Measurements from ENCODE around the gene OLA1. TPM values are rescaled to one million over a fixed set of nuclear protein-coding genes. Genes with fewer than 3 reads are reported as not detected.

Gene OLA1
- total and polyA plus RNA-seq, 2 of the 13 experiments (the other 11 are each of a cell fraction or from before 2014, with no cell fraction given) = 153 to 241 TPM

GRCh38 chr2:174035117-174035635 is 213.2 kb downstream of the OLA1 start:
- ChIA-PET POLR2A (no interaction called here), CTCF (ENCODE audit: low intra/inter-chr PET ratio, low total read pairs) (no interaction called here)
- no peak overlapping the region for H3K9ac ChIP-seq (ENCODE audit: insufficient read depth, low read depth, low read length)
- no peak overlapping the region for H3K4me2 ChIP-seq (ENCODE audit: low read depth, low read length)
- FAIRE-seq (no peak), DNase-seq (ENCODE audit: low spot score) (no peak), ATAC-seq (no peak)
- H3K27me3 ChIP-seq (ENCODE audit: control insufficient read depth in 1 of 2, insufficient read depth in 2 of 2, low read length in 2 of 2) = peaks cover 0 to 14% of the 10 kb centered on the region in 2 experiments; a peak in 2 of 5 replicates
- H3K79me2 ChIP-seq (ENCODE audit: insufficient read depth, low read length) = no peaks in the 10 kb centered on the region
- H3K36me3 ChIP-seq (replicated peaks in 1 of 2; ENCODE audit: control insufficient read depth in 1 of 2, insufficient read depth in 2 of 2, low read length in 2 of 2) = no peaks in the 10 kb centered on the region
- no TSS peak for BruUV-seq (replicated peaks)
- no peaks in the 10 kb centered on the region for H4K20me1 ChIP-seq (ENCODE audit: insufficient read depth, low read length)
- no peak overlapping the region for H3K27ac ChIP-seq (ENCODE audit: extremely low read length, insufficient read depth, low read length)
- TF ChIP-seq BRD4 (CRISPR knock-in tag; IDR thresholded peaks at IDR 0.05) (no peak), ZNF567 (CRISPR knock-in tag; IDR thresholded peaks at IDR 0.05; ENCODE audit: borderline replicate concordance) (no peak), ZNF761 (CRISPR knock-in tag; conservative IDR thresholded peaks at IDR 0.05) (no peak), ZNF652 (CRISPR knock-in tag; IDR thresholded peaks at IDR 0.05; ENCODE audit: borderline replicate concordance, low read depth) (no peak), ZNF670 (CRISPR knock-in tag; IDR thresholded peaks at IDR 0.05; ENCODE audit: borderline replicate concordance) (no peak), ZNF24 (IDR thresholded peaks at IDR 0.05) (no peak), ZNF629 (CRISPR knock-in tag; conservative IDR thresholded peaks at IDR 0.05) (no peak), ZNF75D (CRISPR knock-in tag; IDR thresholded peaks at IDR 0.05; ENCODE audit: borderline replicate concordance) (no peak), PLRG1 (conservative IDR thresholded peaks at IDR 0.05) (no peak)
- TF ChIP-seq, protein P1, sequence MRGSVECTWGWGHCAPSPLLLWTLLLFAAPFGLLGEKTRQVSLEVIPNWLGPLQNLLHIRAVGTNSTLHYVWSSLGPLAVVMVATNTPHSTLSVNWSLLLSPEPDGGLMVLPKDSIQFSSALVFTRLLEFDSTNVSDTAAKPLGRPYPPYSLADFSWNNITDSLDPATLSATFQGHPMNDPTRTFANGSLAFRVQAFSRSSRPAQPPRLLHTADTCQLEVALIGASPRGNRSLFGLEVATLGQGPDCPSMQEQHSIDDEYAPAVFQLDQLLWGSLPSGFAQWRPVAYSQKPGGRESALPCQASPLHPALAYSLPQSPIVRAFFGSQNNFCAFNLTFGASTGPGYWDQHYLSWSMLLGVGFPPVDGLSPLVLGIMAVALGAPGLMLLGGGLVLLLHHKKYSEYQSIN (CRISPR knock-in tag; IDR thresholded peaks at IDR 0.05; ENCODE audit: borderline replicate concordance) = no peak
- TF ChIP-seq, protein P2, sequence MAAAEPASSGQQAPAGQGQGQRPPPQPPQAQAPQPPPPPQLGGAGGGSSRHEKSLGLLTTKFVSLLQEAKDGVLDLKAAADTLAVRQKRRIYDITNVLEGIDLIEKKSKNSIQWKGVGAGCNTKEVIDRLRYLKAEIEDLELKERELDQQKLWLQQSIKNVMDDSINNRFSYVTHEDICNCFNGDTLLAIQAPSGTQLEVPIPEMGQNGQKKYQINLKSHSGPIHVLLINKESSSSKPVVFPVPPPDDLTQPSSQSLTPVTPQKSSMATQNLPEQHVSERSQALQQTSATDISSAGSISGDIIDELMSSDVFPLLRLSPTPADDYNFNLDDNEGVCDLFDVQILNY (CRISPR knock-in tag; conservative IDR thresholded peaks at IDR 0.05) = no peak
- H3K4me1 ChIP-seq (ENCODE audit: insufficient read depth, low read length) = peaks cover 36% of the 10 kb centered on the region
- intact Hi-C loops (cut with micrococcal nuclease; ENCODE audit: unreplicated experiment) (no loop called here), in situ Hi-C loops (cut with HindIII; ENCODE audit: extremely low pct_ligation_motif_present, low pct_unique_long_range_greater_than_20kb) (no loop called here)
- no peak overlapping the region for H3K4me3 ChIP-seq (replicated peaks in 1 of 3; ENCODE audit: insufficient read depth in 1 of 3, low read depth in 2 of 3, low read length in 3 of 3)
- WGBS (ENCODE audit: low lambda C conversion rate) = 59% methylated on average over 3 of the region's 3 CpGs
- H3K9me3 ChIP-seq (ENCODE audit: low read length) = no peaks in the 10 kb centered on the region
- no peak overlapping the region for H2AFZ ChIP-seq (ENCODE audit: low read length)

Measured in HepG2 (cell line).